Fibroblast of lung (primary cell): ENCODE results near the gene GPR149.

ENCODE experiments used
- EZH2 ChIP-seq: IDR thresholded peaks from 2 replicates; pipeline ENCODE4 v1.5.1; 2012; ENCODE audit warnings: low read length, control low read depth, mild to moderate bottlenecking; ENCODE audit errors: missing control alignments
- TF ChIP-seq, protein P1 (sequence below), 2 donors: IDR thresholded peaks in 1 of 2; conservative IDR thresholded peaks in 1 of 2; 1 replicate in 1 of 2; 2 replicates in 1 of 2; pipeline ENCODE4 v1.5.1; 2011 to 2012; ENCODE audit warnings: low read length in 2 of 2, control low read depth in 1 of 2, inconsistent platforms in 1 of 2, low read depth in 1 of 2, mild to moderate bottlenecking in 1 of 2

DNA sequence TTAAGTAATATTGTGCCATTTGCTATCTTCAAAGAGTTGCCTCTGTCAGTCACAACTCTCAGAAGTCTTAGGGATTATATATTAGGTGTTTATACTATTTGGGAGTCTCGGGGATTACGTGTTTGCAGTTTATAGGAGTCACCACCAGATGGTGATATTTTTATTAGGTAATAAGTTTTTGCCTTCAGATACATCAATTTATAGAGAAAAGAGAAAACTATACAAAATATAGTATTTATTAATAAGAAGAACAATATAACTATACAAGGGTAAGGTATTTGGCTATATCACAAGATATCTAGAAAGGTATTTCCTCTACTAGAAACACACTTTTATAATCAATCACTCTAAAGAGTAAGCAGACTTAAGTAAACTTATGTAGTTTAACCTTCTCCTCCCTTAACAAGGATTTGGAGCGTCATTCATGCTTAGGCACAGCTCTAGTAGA is 95.0 kb downstream of the GPR149 start:
- TF ChIP-seq, protein P1, sequence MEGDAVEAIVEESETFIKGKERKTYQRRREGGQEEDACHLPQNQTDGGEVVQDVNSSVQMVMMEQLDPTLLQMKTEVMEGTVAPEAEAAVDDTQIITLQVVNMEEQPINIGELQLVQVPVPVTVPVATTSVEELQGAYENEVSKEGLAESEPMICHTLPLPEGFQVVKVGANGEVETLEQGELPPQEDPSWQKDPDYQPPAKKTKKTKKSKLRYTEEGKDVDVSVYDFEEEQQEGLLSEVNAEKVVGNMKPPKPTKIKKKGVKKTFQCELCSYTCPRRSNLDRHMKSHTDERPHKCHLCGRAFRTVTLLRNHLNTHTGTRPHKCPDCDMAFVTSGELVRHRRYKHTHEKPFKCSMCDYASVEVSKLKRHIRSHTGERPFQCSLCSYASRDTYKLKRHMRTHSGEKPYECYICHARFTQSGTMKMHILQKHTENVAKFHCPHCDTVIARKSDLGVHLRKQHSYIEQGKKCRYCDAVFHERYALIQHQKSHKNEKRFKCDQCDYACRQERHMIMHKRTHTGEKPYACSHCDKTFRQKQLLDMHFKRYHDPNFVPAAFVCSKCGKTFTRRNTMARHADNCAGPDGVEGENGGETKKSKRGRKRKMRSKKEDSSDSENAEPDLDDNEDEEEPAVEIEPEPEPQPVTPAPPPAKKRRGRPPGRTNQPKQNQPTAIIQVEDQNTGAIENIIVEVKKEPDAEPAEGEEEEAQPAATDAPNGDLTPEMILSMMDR (conservative IDR thresholded peaks at IDR 0.05 in 1 of 2, IDR thresholded peaks at IDR 0.05 in 1 of 2; ENCODE audit: low read depth in 1 of 2, low read length in 2 of 2) = peak; percentile 35 to 52
- no peak for TF ChIP-seq EZH2
